GM12878 (cell line): ENCODE results near the gene FNIP1. TPM values are rescaled to one million over a fixed set of nuclear protein-coding genes. Genes with fewer than 3 reads are reported as not detected.

Source experiments
- ATAC-seq: fragments of 200-7000 bp; cut with Tn5 transposase; 3 replicates; pipeline ENCODE4 v1.9.1; 2020; ENCODE audit warnings: mild to moderate bottlenecking, moderate library complexity
- BruUV-seq: library from RNA; stranded (reverse); fragments of 400-500 nt; replicated peaks from 2 replicates; lab custom pipeline; 2021; lab: Mats Ljungman, UMichigan
- CTCF ChIA-PET: fragments of 300-600 bp; sonication (Branson Sonifier 250); formaldehyde crosslinking; extraction: SDS; loops from one replicate; lab custom pipeline; 2021; ENCODE audit warnings: inconsistent platforms; lab: Yijun Ruan, JAX
- POLR2A ChIA-PET: fragments of 350-600 bp; formaldehyde crosslinking; extraction: SDS; loops from one replicate; lab custom pipeline; 2021; ENCODE audit warnings: inconsistent platforms; lab: Charles Lee
- RAD21 ChIA-PET: fragments of 300-600 bp; sonication (Branson Sonifier 250); formaldehyde crosslinking; loops from one replicate; lab custom pipeline; 2023; ENCODE audit warnings: antibody characterized with exemption; ENCODE audit not compliant: unreplicated experiment; lab: Charles Lee
- SMC1A ChIA-PET: fragments of 300-600 bp; sonication (Branson Sonifier 250); formaldehyde crosslinking; loops from one replicate; lab custom pipeline; 2023; ENCODE audit not compliant: unreplicated experiment, uncharacterized antibody; lab: Charles Lee
- DNase-seq: peaks from one replicate; pipeline ENCODE4 v3.0.0-alpha.2; 2011; ENCODE audit warnings: low read depth, low spot score
- FAIRE-seq: peaks from 3 replicates; lab custom pipeline; 2011; peaks lifted over from hg19 to GRCh38; lab: Jason Lieb, UNC
- H2AFZ ChIP-seq: 2 replicates; pipeline ENCODE4 v1.6.0; 2011; ENCODE audit warnings: low read depth, low read length, control low read depth; ENCODE audit not compliant: control insufficient read depth
- H3K27ac ChIP-seq: 2 replicates; pipeline ENCODE4 v1.5.1; 2011; ENCODE audit warnings: control low read depth; ENCODE audit not compliant: control insufficient read depth, insufficient read depth
- H3K27me3 ChIP-seq, 2 experiments: replicated peaks in 1 of 2; 2 replicates each; pipeline versions ENCODE4 v1.6.0 to v1.6.1; 2011; ENCODE audit warnings: low read length in 1 of 2; ENCODE audit not compliant: control insufficient read depth in 2 of 2, insufficient read depth in 2 of 2
- H3K36me3 ChIP-seq, 2 experiments: 2 replicates each; pipeline ENCODE4 v1.5.1; 2011; ENCODE audit warnings: low read length in 1 of 2; ENCODE audit not compliant: control insufficient read depth in 2 of 2, insufficient read depth in 2 of 2
- H3K4me1 ChIP-seq: 2 replicates; pipeline ENCODE4 v1.6.1; 2011; ENCODE audit warnings: mild to moderate bottlenecking, low read length, moderate library complexity, mixed read lengths; ENCODE audit not compliant: control insufficient read depth, insufficient read depth
- H3K4me2 ChIP-seq: 2 replicates; pipeline ENCODE4 v1.6.0; 2011; ENCODE audit warnings: control low read depth; ENCODE audit not compliant: control insufficient read depth, insufficient read depth
- H3K4me3 ChIP-seq: fragments of 200-600 bp; sonication (generic); 2 replicates; pipeline ENCODE4 v1.5.1; 2016
- H3K79me2 ChIP-seq: 2 replicates; pipeline ENCODE4 v1.6.0; 2011; ENCODE audit warnings: low read length; ENCODE audit not compliant: control insufficient read depth, insufficient read depth
- H3K9ac ChIP-seq: 2 replicates; pipeline ENCODE4 v1.8.0; 2011; ENCODE audit warnings: low read length, control low read depth, mixed read lengths; ENCODE audit not compliant: control insufficient read depth, insufficient read depth
- H3K9me3 ChIP-seq: replicated peaks from 3 replicates; pipeline ENCODE4 v1.5.1; 2011; ENCODE audit warnings: mild to moderate bottlenecking, low read length; ENCODE audit not compliant: control insufficient read depth, insufficient read depth
- H4K20me1 ChIP-seq: 2 replicates; pipeline ENCODE4 v1.6.0; 2011; ENCODE audit not compliant: control insufficient read depth, insufficient read depth
- MEF2B ChIP-seq: fragments of 450-650 bp; IDR thresholded peaks from 2 replicates; pipeline ENCODE4 v1.6.1; 2018; ENCODE audit warnings: mild to moderate bottlenecking, moderate library complexity; ENCODE audit not compliant: partially characterized antibody, poor library complexity, severe bottlenecking
- MXI1 ChIP-seq: fragments of 150-350 bp; IDR thresholded peaks from 2 replicates; pipeline ENCODE4 v1.6.1; 2011; ENCODE audit warnings: low read depth, mild to moderate bottlenecking, inconsistent platforms, low read length, improper control_type of control experiment
- MYC ChIP-seq: IDR thresholded peaks from 2 replicates; pipeline ENCODE4 v1.6.1; 2011; ENCODE audit warnings: mild to moderate bottlenecking, low read length, moderate library complexity, inconsistent platforms; ENCODE audit not compliant: insufficient read depth, insufficient replicate concordance, insufficient read length, severe bottlenecking
- NFXL1 ChIP-seq: fragments of 450-650 bp; IDR thresholded peaks from 2 replicates; pipeline ENCODE4 v1.6.1; 2017; ENCODE audit warnings: antibody characterized with exemption, mild to moderate bottlenecking, borderline replicate concordance
- PML ChIP-seq: IDR thresholded peaks from 2 replicates; pipeline ENCODE4 v1.6.1; 2012; ENCODE audit warnings: low read length, inconsistent platforms
- POLR2AphosphoS2 ChIP-seq: IDR thresholded peaks from 2 replicates; pipeline ENCODE4 v1.6.1; 2011; ENCODE audit warnings: low read depth, mild to moderate bottlenecking, low read length, improper control_type of control experiment, moderate library complexity
- POU2F2 ChIP-seq: IDR thresholded peaks from 3 replicates; pipeline ENCODE4 v1.6.1; 2011; ENCODE audit warnings: low read depth, mild to moderate bottlenecking, low read length, borderline replicate concordance
- RFX5 ChIP-seq: IDR thresholded peaks from 2 replicates; pipeline ENCODE4 v1.6.1; 2011; ENCODE audit warnings: low read depth, low read length, improper control_type of control experiment
- ZNF217 ChIP-seq: fragments of 450-650 bp; IDR thresholded peaks from 2 replicates; pipeline ENCODE4 v1.6.1; 2017; ENCODE audit warnings: antibody characterized with exemption, mild to moderate bottlenecking
- ZNF592 ChIP-seq: fragments of 450-650 bp; IDR thresholded peaks from 2 replicates; pipeline ENCODE4 v1.6.1; 2017; ENCODE audit warnings: mild to moderate bottlenecking, moderate library complexity
- WGBS: methylation state at CpG from one replicate; pipeline ENCODE4 v1.1.6; 2016; ENCODE audit warnings: low lambda C conversion rate; ENCODE audit not compliant: insufficient replicate concordance, insufficient coverage; ENCODE audit errors: missing lambda C conversion rate; 5-methylcytosine and 5-hydroxymethylcytosine counted together
- in situ Hi-C: fragments of 300-500 bp; cut with MboI; formaldehyde crosslinking; loops from 9 replicates; pipeline ENCODE4 v1.14.3; 2018; ENCODE audit warnings: mixed read lengths
- intact Hi-C: fragments of 100-400 bp; cut with micrococcal nuclease; formaldehyde crosslinking; loops from one replicate; pipeline ENCODE4 v1.14.2; 2022; ENCODE audit not compliant: unreplicated experiment
- polyA plus RNA-seq, 11 experiments: library from polyadenylated mRNA; depleted of rRNA in 4 of 11; unstranded in 6 of 11; stranded (reverse) in 5 of 11; fragments of >200 nt; fragmentation: Nextera tagmentation in 4 of 11; fragmentation: Illumina TruSeq in 1 of 11; extraction: Ambion mirVana in 4 of 11; extraction: Trizol in 1 of 11; gene quantifications; 1 replicate in 1 of 11; 2 replicates in 10 of 11; pipeline versions ENCODE4 v1.2.1 to v1.2.3, GENCODE V29; 2011 to 2016; ENCODE audit warnings: inconsistent platforms in 2 of 11, missing spikeins in 2 of 11, low read depth in 1 of 11
- total RNA-seq, 4 experiments: library from RNA; depleted of rRNA in 3 of 4; stranded (reverse); fragments of >200 nt in 3 of 4; fragmentation: Illumina TruSeq in 1 of 4; extraction: Trizol in 1 of 4; gene quantifications; 2 replicates each; pipeline versions ENCODE4 v1.2.1 to v1.2.3, GENCODE V29; 2013 to 2021

FNIP1 gene
- total and polyA plus RNA-seq, 10 of the 15 experiments (the other 5 are each of a cell fraction or from before 2014, with no cell fraction given) = 4.3 to 18.0 (median 14.0) TPM

- in situ Hi-C loops = no loop called here
- intact Hi-C loops = no loop called here
- ChIA-PET SMC1A (no interaction called here), RAD21 (no interaction called here), CTCF (no interaction called here), POLR2A (no interaction called here)
- no peaks in the 10 kb centered on the region for H3K4me1 ChIP-seq
- DNase-seq (no peak), ATAC-seq (no peak), FAIRE-seq (no peak)
- no peak overlapping the region for H3K4me3 ChIP-seq
- WGBS = 100% methylated on average over 1 of the region's 1 CpG
- no peaks in the 10 kb centered on the region for H3K79me2 ChIP-seq
- H2AFZ ChIP-seq = no peak overlapping the region
- TF ChIP-seq MYC (no peak), MEF2B (no peak), MXI1 (no peak), NFXL1 (no peak), ZNF592 (no peak), RFX5 (no peak), POU2F2 (no peak), PML (no peak), POLR2AphosphoS2 (no peak), ZNF217 (no peak)
- no peaks in the 10 kb centered on the region; the same call in 2 of the 3 replicates for H3K9me3 ChIP-seq
- BruUV-seq = no TSS peak
- H3K9ac ChIP-seq = no peak overlapping the region
- H4K20me1 ChIP-seq = no peaks in the 10 kb centered on the region
- no peaks in the 10 kb centered on the region; a peak in 2 of 4 replicates for H3K36me3 ChIP-seq
- no peak overlapping the region for H3K4me2 ChIP-seq
- H3K27me3 ChIP-seq = no peaks in the 10 kb centered on the region
- no peak overlapping the region for H3K27ac ChIP-seq
These were observed 76.1 kb downstream of the FNIP1 start for GRCh38 chr5:131720714-131721113.
